Hematopoietic multipotent progenitor cell (in vitro differentiated cells): ENCODE results near the gene KLC1. TPM values are rescaled to one million over a fixed set of nuclear protein-coding genes. Genes with fewer than 3 reads are reported as not detected.
"Not testable (repeated sequence)": the region's sequence is repeated elsewhere in the genome, so short reads cannot be mapped to it uniquely, and the experiment has no call there.

ENCODE experiments used
- DNase-seq, 3 donors: peaks; one replicate each; pipeline ENCODE4 v3.0.0-alpha.2; 2011 to 2015; ENCODE audit warnings: low read depth in 2 of 3, low spot score in 2 of 3
- total RNA-seq: library from RNA; depleted of rRNA; stranded (reverse); fragments of >200 nt; gene quantifications from one replicate; pipeline ENCODE4 v1.2.3, GENCODE V29; 2012

The KLC1 gene
- total RNA-seq, 1 donor = 208 TPM

- DNase-seq = no peak
Observed at GRCh38 chr14:103687712-103688111, 58.7 kb downstream of the KLC1 start.

GRCh38 chr14:103688441-103688840 lies 59.4 kb downstream of the KLC1 start:
- DNase-seq = no peak

GRCh38 chr14:103688906-103689902 lies 60.2 kb downstream of the KLC1 start:
- DNase-seq = no peak

- DNase-seq = no peak
Observed at GRCh38 chr14:103690332-103690731, 61.3 kb downstream of the KLC1 start.

- not testable (repeated sequence) for DNase-seq
Observed at GRCh38 chr14:103691655-103692054, 62.6 kb downstream of the KLC1 start.

DNA sequence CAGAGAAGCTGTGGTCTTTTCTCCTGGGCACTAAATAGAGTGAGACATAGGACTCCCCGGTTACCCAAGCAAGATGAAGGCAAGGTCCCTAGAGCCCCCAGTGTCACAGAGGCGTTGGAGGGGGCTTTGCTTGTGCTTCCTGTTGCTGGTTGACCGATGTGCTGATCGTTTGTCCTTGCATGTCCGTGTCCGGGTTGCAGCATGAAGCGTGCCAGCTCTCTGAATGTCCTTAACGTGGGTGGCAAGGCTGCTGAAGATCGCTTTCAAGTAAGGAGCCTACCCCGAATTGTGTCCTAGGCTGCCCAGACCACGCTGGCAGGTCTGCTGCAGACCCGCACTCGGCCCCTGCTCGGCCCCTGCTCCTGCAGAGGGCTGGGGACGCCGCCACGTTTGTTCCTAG lies 63.1 kb downstream of the KLC1 start:
- no peak for DNase-seq

DNA sequence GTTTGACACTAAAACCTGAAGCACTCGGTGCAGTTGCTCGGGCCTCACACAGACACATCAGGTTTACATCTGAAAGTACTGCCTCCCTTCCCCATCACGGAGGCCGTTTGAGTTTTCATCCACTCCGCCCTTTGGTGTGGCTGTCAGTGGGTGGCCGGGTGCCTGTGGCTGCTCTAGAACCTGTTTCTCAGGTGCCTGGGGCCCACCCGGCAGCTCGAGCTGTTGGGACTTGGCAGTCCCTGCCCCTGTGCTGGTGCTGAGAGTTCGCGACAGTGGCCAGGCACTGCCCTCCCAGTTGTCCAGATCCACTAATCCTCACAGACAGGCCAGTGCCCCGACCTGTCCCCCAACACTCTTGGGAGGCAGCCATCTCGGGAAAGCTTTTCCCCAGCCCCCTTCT lies 63.9 kb downstream of the KLC1 start:
- no peak for DNase-seq

DNA sequence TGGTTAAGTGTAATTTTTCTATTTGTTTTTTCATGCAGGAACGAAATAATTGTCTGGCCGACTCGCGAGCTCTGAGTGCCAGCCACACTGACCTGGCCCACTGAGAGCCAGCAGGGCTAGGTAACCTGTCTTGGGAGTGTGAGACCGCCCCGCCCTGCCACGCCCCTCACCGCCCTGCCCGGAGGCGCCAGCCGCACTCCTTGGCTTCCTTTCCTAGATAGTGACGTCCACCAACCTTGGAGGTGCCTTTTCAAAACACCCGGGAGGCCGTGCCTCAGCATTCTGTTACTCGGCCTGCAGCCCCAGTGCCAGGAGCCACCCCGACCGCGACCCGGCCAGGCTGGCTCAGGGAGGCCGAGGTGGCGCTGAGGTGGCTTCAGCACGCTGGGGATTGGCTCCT lies 64.5 kb downstream of the KLC1 start:
- no peak for DNase-seq

DNA sequence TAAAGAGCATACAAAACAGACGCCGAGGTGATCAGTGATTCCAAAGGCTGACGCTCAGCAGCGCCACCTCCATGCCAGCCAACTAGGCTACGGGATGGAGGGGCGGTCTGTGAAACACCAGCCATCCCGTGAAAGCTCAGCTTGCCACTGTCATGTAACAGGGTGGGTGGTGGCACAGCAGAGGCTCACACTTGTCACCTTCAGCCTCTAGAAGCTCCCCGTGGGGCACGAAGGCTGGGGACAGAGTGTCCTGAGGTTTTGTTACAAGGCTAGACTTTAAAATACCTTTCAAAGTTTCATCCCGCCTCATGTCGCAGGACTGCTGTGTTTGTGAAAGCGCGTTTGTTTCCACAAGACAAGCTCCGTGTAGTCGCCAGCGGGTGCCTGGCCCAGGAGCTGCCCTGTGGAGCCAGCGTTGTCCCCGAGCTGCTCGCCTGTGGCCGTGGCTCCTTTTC lies 65.6 kb downstream of the KLC1 start:
- no peak for DNase-seq

DNA sequence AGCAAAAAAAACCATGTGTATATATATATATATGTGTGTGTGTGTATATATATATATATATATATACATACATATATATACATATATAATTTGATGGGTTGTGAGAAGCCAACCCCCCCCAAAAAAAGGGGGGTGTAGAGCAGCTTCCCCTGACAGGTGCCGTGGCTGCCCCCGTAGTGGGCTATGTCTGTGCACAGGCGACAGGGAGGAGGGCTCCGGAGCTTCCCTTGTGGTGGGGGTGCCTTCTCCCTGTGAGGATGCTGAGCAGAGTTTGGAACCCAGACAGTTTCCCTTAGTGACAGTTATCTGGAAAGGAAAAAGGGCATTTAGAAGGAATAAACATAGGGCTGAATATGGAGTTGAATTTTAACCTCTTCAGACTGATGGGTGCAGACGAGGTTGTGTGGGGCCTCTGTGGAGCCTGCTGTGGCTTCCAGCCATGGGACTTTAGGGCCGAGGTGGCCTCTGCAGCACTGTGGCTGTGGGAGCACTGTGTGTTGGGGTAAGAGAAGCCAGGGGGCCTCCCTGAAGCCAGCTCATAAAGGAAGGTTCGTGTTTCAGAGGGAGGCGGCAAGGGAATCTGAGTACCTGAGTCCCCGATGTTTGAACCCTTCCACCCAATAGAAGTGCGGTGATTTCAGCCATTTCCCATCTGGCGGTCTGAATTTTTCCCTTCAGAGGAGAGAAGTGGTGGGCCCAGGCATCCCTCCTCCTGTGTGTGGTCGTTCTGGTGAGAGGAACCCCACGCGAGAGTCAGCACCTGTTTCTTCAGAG lies 66.5 kb downstream of the KLC1 start:
- no peak for DNase-seq

GRCh38 chr14:103696070-103696402 lies 67.0 kb downstream of the KLC1 start:
- DNase-seq = peak in 1 of 3 donors; percentile 28

GRCh38 chr14:103696466-103697071 lies 67.6 kb downstream of the KLC1 start:
- peak in 1 of 3 donors; percentile 24 for DNase-seq

DNA sequence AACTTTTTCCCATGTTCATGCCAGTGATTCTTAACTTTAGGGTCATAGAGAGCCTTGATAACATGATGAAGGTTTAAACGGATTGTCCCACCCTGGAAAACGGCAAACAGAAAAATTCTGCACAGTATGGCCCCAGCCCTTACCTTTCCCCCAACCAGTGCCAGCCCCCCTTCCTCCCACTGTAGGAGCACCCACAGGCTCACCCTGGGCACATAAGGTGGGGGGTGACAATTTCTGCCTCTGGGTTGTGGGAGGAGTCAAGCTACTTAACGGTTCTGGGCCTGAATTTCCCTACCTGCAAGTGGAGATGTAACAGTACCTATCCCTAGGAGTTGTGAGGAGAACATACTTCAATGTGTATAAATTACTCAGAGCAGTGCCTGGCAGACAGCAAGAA lies 68.2 kb downstream of the KLC1 start:
- no peak for DNase-seq

GRCh38 chr14:103697603-103698379 lies 68.8 kb downstream of the KLC1 start:
- DNase-seq = no peak

DNA sequence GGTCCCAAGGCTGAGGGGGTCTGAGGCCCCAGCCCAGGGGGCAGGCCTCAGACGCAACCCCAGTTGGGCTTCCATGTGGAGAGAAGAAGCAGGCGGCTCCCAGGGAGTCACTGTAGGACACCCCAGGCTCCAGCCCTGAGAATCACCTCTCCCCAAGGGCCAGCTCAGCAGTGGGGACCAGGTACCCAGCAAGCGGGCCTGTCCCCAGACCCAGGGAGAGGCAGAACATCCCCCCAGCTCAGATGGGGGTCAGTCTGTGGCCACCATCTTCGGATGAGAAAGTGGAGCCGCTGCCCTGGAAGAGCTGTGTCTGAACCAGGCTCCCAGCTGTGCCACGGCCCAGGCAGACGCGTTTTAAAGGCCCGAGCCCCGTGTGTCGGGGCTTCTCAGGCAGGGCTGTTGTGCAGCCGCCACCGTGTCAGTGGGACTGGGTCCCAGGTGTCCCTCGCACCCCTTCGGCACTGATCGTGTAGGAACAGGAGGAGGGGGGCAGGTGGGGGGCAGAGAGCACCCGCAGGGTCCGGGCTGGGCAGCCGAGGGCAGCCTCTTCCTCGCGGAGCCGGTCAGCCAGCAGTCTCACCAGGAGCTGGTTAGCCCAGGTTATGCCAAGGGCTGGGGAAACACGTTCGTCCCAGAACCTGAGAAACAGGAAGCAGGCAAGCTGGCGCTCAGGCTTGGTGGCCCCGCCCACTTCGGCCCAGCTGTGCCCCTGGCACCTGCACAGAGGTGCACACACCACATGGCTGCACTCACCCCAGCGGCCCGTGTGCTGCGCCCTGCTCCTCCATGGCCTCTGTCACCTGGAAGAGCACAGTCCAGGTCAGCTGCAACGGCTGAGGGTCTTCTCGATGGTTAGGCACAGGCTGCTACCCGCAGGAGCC lies 69.6 kb downstream of the KLC1 start:
- DNase-seq = no peak

- DNase-seq = no peak
Observed at GRCh38 chr14:103699261-103699661, 70.2 kb downstream of the KLC1 start.

- DNase-seq = no peak
Observed at GRCh38 chr14:103699901-103700752, 71.1 kb downstream of the KLC1 start.

GRCh38 chr14:103700753-103701490 lies 71.9 kb downstream of the KLC1 start:
- DNase-seq = no peak
